Brain microvascular endothelial cell (primary cell): ENCODE results near the gene TMEM267.

Source experiments
- DNase-seq: peaks from one replicate; pipeline ENCODE4 v3.0.0-alpha.2; 2020
- H3K27ac ChIP-seq: fragments of 250-450 bp; sonication (Bioruptor Pico); 2 replicates; pipeline ENCODE4 v1.5.1; 2020; ENCODE audit warnings: mild to moderate bottlenecking, moderate library complexity
- H3K27me3 ChIP-seq: fragments of 250-450 bp; sonication (Bioruptor Pico); replicated peaks from 2 replicates; pipeline ENCODE4 v1.5.1; 2020; ENCODE audit warnings: mild to moderate bottlenecking
- H3K36me3 ChIP-seq: fragments of 250-450 bp; sonication (Bioruptor Pico); replicated peaks from 2 replicates; pipeline ENCODE4 v1.5.1; 2020; ENCODE audit warnings: mild to moderate bottlenecking
- H3K4me3 ChIP-seq: 2 replicates; pipeline ENCODE4 v1.5.1; 2011; ENCODE audit warnings: low read depth, mild to moderate bottlenecking, control low read depth, low read length, moderate library complexity
- CTCF ChIP-seq: IDR thresholded peaks from 2 replicates; pipeline ENCODE4 v1.5.1; 2011; ENCODE audit warnings: low read depth, mild to moderate bottlenecking, moderate library complexity, low read length, control low read depth, inconsistent platforms; ENCODE audit errors: missing control alignments
- in situ Hi-C: cut with HindIII; loops from 2 replicates; pipeline ENCODE4 v1.10.0; 2017; ENCODE audit warnings: low sequenced_read_pairs, low pct_ligation_motif_present

Gene TMEM267

GRCh38 chr5:43418561-43418960, 65.1 kb downstream of the TMEM267 start:
- no peak for DNase-seq
- no peak overlapping the region for H3K27ac ChIP-seq
- no peaks in the 10 kb centered on the region for H3K27me3 ChIP-seq
- H3K4me3 ChIP-seq = no peak overlapping the region
- in situ Hi-C loops = no loop called here
- no peak for TF ChIP-seq CTCF
- H3K36me3 ChIP-seq = no peaks in the 10 kb centered on the region

- H3K36me3 ChIP-seq = no peaks in the 10 kb centered on the region
- DNase-seq = no peak
- in situ Hi-C loops = no loop called here
- no peak overlapping the region for H3K27ac ChIP-seq
- no peak for TF ChIP-seq CTCF
- no peaks in the 10 kb centered on the region for H3K27me3 ChIP-seq
- no peak overlapping the region for H3K4me3 ChIP-seq
Measured at GRCh38 chr5:43416803-43417394, 66.8 kb downstream of the TMEM267 start.

GRCh38 chr5:43415935-43416802, 67.5 kb downstream of the TMEM267 start:
- H3K27ac ChIP-seq = no peak overlapping the region

GRCh38 chr5:43413966-43414365, 69.7 kb downstream of the TMEM267 start:
- no peak for TF ChIP-seq CTCF
- DNase-seq = no peak

More at GRCh38 chr5:43415935-43416802, 67.5 kb downstream of the TMEM267 start:
- in situ Hi-C loops = no loop called here
- no peak for TF ChIP-seq CTCF
- Histone ChIP-seq H3K27me3 (no peaks in the 10 kb centered on the region), H3K4me3 (no peak overlapping the region), H3K36me3 (no peaks in the 10 kb centered on the region)
- DNase-seq = no peak

GRCh38 chr5:43412644-43413043, 71.0 kb downstream of the TMEM267 start:
- Histone ChIP-seq H3K27ac (no peak overlapping the region), H3K27me3 (no peaks in the 10 kb centered on the region), H3K36me3 (no peaks in the 10 kb centered on the region), H3K4me3 (no peak overlapping the region)
- TF ChIP-seq CTCF = no peak
- in situ Hi-C loops = no loop called here
- no peak for DNase-seq

More at GRCh38 chr5:43413966-43414365, 69.7 kb downstream of the TMEM267 start:
- Histone ChIP-seq H3K27ac (no peak overlapping the region), H3K4me3 (no peak overlapping the region), H3K36me3 (no peaks in the 10 kb centered on the region), H3K27me3 (no peaks in the 10 kb centered on the region)
- in situ Hi-C loops = no loop called here
